Measurements from ENCODE around the gene HNF4A. TPM values are rescaled to one million over a fixed set of nuclear protein-coding genes. Genes with fewer than 3 reads are reported as not detected.

HNF4A gene
- total and polyA plus RNA-seq, 7 donors = 0.27 to 124 (median 52.9) TPM; not detected in 2

- Histone ChIP-seq H3K4me3 (no peak overlapping the region), H3K4me1 (peaks cover 0 to 5% (median 2%) of the 10 kb centered on the region in 4 donors), H3K27me3 (peaks cover 0 to 22% (median 12%) of the 10 kb centered on the region in 3 donors), H3K27ac (no peak overlapping the region), H3K36me3 (no peaks in the 10 kb centered on the region), H3K9me3 (no peaks in the 10 kb centered on the region)
- DNase-seq = no peak
- WGBS, 2 donors = 91 to 96% methylated on average over 8 of the region's 8 CpGs
- intact Hi-C loops (cut with DNase I) = no loop called here
- TF ChIP-seq POLR2AphosphoS5 (IDR thresholded peaks at IDR 0.05) (no peak), POLR2A (IDR thresholded peaks at IDR 0.05) (no peak), CTCF (IDR thresholded peaks at IDR 0.05) (no peak), EP300 (IDR thresholded peaks at IDR 0.05) (no peak)
Observed at GRCh38 chr20:44392088-44392775, 36.7 kb downstream of the HNF4A start.

- intact Hi-C loops (cut with DNase I) = no loop called here
- TF ChIP-seq CTCF (IDR thresholded peaks at IDR 0.05) (no peak), EP300 (IDR thresholded peaks at IDR 0.05) (no peak), POLR2A (IDR thresholded peaks at IDR 0.05) (no peak), POLR2AphosphoS5 (IDR thresholded peaks at IDR 0.05) (no peak)
- no peak for DNase-seq
- Histone ChIP-seq H3K4me3 (no peak overlapping the region), H3K27ac (no peak overlapping the region), H3K27me3 (peaks cover 0 to 15% (median 6%) of the 10 kb centered on the region in 3 donors), H3K36me3 (no peaks in the 10 kb centered on the region), H3K9me3 (no peaks in the 10 kb centered on the region), H3K4me1 (peaks cover 0 to 5% (median 2%) of the 10 kb centered on the region in 4 donors)
- WGBS, 2 donors = 21 to 61% methylated on average over 5 of the region's 5 CpGs
Observed at GRCh38 chr20:44392776-44393607, 37.5 kb downstream of the HNF4A start.

GRCh38 chr20:44393608-44394451 is 38.3 kb downstream of the HNF4A start:
- 71 to 80% methylated on average over 9 of the region's 9 CpGs for WGBS, 2 donors
- peaks cover 0 to 7% (median 3%) of the 10 kb centered on the region in 3 donors for H3K27me3 ChIP-seq
- no peaks in the 10 kb centered on the region for H3K36me3 ChIP-seq
- H3K4me3 ChIP-seq = no peak overlapping the region
- H3K4me1 ChIP-seq = peaks cover 0 to under 1% (median under 1%) of the 10 kb centered on the region in 4 donors
- TF ChIP-seq EP300 (IDR thresholded peaks at IDR 0.05) (no peak), POLR2A (IDR thresholded peaks at IDR 0.05) (no peak), CTCF (IDR thresholded peaks at IDR 0.05) (no peak), POLR2AphosphoS5 (IDR thresholded peaks at IDR 0.05) (no peak)
- no peak overlapping the region for H3K27ac ChIP-seq
- H3K9me3 ChIP-seq = no peaks in the 10 kb centered on the region
- intact Hi-C loops (cut with DNase I) = no loop called here
- no peak for DNase-seq

GRCh38 chr20:44394452-44394701 is 38.9 kb downstream of the HNF4A start:
- Histone ChIP-seq H3K9me3 (no peaks in the 10 kb centered on the region), H3K4me1 (no peaks in the 10 kb centered on the region), H3K36me3 (no peaks in the 10 kb centered on the region), H3K27ac (no peak overlapping the region), H3K27me3 (peaks cover 0 to 5% (median 3%) of the 10 kb centered on the region in 3 donors), H3K4me3 (no peak overlapping the region)
- WGBS, 2 donors = 88 to 89% methylated on average over 2 of the region's 2 CpGs
- intact Hi-C loops (cut with DNase I) = no loop called here
- DNase-seq = no peak
- no peak for TF ChIP-seq POLR2A (IDR thresholded peaks at IDR 0.05)
- TF ChIP-seq EP300 (IDR thresholded peaks at IDR 0.05) = no peak
- TF ChIP-seq CTCF (IDR thresholded peaks at IDR 0.05) = no peak

Measured in sigmoid colon (tissue), 7 donors.